ENCODE data around the gene MYOZ1. TPM values are rescaled to one million over a fixed set of nuclear protein-coding genes. Genes with fewer than 3 reads are reported as not detected.

The MYOZ1 gene
- total and polyA plus RNA-seq, 2 of the 8 experiments (the other 6 are each of a cell fraction or from before 2014, with no cell fraction given), result 2.6 to 3.3 TPM

- Histone ChIP-seq H3K56ac (replicated peaks; ENCODE audit: insufficient read length, low read depth, low read length) (no peak overlapping the region), H2BK5ac (ENCODE audit: low read depth, low read length) (no peak overlapping the region), H2BK12ac (ENCODE audit: low read depth, low read length) (no peak overlapping the region), H2BK15ac (ENCODE audit: low read length) (no peak overlapping the region), H3K4ac (replicated peaks; ENCODE audit: insufficient read length, low read depth, low read length) (no peak overlapping the region), H3K79me2 (ENCODE audit: control insufficient read depth in 1 of 2, insufficient read depth in 2 of 2, low read length in 2 of 2) (no peaks in the 10 kb centered on the region), H3K23ac (ENCODE audit: insufficient read length) (no peak overlapping the region), H2BK20ac (ENCODE audit: low read length) (no peak overlapping the region), H2AK5ac (ENCODE audit: low read depth, low read length) (no peak overlapping the region), H3K9ac (replicated peaks in 1 of 4; ENCODE audit: extremely low read depth in 1 of 4, low read depth in 3 of 4, low read length in 3 of 4) (no peak overlapping the region), H3K27ac (ENCODE audit: low read depth, low read length) (no peak overlapping the region), H3K18ac (ENCODE audit: extremely low read depth, low read length) (no peak overlapping the region), H4K8ac (ENCODE audit: extremely low read depth, insufficient read depth, low read length) (no peak overlapping the region), H3K79me1 (ENCODE audit: low read depth, low read length) (no peaks in the 10 kb centered on the region), H2BK120ac (replicated peaks; ENCODE audit: low read depth, low read length) (no peak overlapping the region), H4K91ac (replicated peaks; ENCODE audit: insufficient read length, low read length) (no peak overlapping the region), H3K4me1 (replicated peaks in 1 of 4; ENCODE audit: control insufficient read depth in 3 of 4, insufficient read depth in 4 of 4, low read length in 3 of 4) (peaks cover 0 to 15% (median 9%) of the 10 kb centered on the region in 4 experiments; a peak in 6 of 7 replicates), H3K23me2 (ENCODE audit: low read depth, low read length) (peaks cover 9% of the 10 kb centered on the region; the same call in 1 of the 2 replicates), H2AFZ (ENCODE audit: low read length) (no peak overlapping the region), H4K20me1 (replicated peaks in 1 of 2; ENCODE audit: control insufficient read depth in 1 of 2, insufficient read depth in 2 of 2, low read length in 2 of 2) (no peaks in the 10 kb centered on the region), H3K27me3 (replicated peaks in 1 of 4; ENCODE audit: control insufficient read depth in 3 of 4, extremely low read depth in 1 of 4, insufficient read depth in 3 of 4, low read length in 3 of 4) (no peaks in the 10 kb centered on the region), H3K36me3 (ENCODE audit: control insufficient read depth in 2 of 4, insufficient read depth in 4 of 4, low read length in 3 of 4) (no peaks in the 10 kb centered on the region), H3K4me2 (ENCODE audit: insufficient read depth in 1 of 2, low read depth in 2 of 2, low read length in 2 of 2) (no peak overlapping the region), H3K14ac (ENCODE audit: insufficient read length) (no peak overlapping the region), H4K5ac (ENCODE audit: insufficient read length, low read depth, low read length) (no peak overlapping the region), H3K4me3 (ENCODE audit: extremely low read depth in 1 of 4, insufficient read depth in 2 of 4, low read depth in 3 of 4, low read length in 4 of 4) (no peak overlapping the region), H3K9me3 (ENCODE audit: insufficient read depth in 2 of 2, low read depth in 1 of 2, low read length in 1 of 2) (no peaks in the 10 kb centered on the region)
- POLR2A ChIA-PET (ENCODE audit: partially characterized antibody), result interaction anchor here (0.8 to 1.5 kb wide), 2 partner anchors 20 to 21 kb away, joined by 4 to 9 read pairs; no protein-coding TSS in a partner anchor
- CTCF ChIA-PET (ENCODE audit: partially characterized antibody), result interaction anchor here (0.9 to 14.5 kb wide), 15 partner anchors 14 to 287 kb away, joined by 3 to 271 read pairs (median 5); no protein-coding TSS in a partner anchor
- DNase-seq (ENCODE audit: low read depth in 1 of 2, low spot score in 2 of 2), result no peak
- WGBS, 2 experiments (ENCODE audit: extremely low coverage in 1 of 2, insufficient coverage in 1 of 2, insufficient read length in 1 of 2, insufficient replicate concordance in 2 of 2, low coverage in 1 of 2, low lambda C conversion rate in 2 of 2, missing lambda C conversion rate in 1 of 2), result 77 to 93% methylated on average over 1 to 3 of the region's 3 CpGs
- no peak for FAIRE-seq
- no peak for TF ChIP-seq TCF12 (IDR thresholded peaks at IDR 0.05; ENCODE audit: low read depth, low read length)
- TF ChIP-seq SP1 (IDR thresholded peaks at IDR 0.05; ENCODE audit: low read depth, low read length), result no peak
- TF ChIP-seq RFX5 (IDR thresholded peaks at IDR 0.05; ENCODE audit: borderline replicate concordance, low read depth, low read length), result no peak
- no peak for TF ChIP-seq CTCF (IDR thresholded peaks at IDR 0.05; ENCODE audit: control extremely low read depth in 1 of 3, insufficient read depth in 1 of 3, low read depth in 1 of 3, low read length in 3 of 3)
- no peak for TF ChIP-seq KDM4A (IDR thresholded peaks at IDR 0.05; ENCODE audit: low read depth, low read length, severe bottlenecking)
- TF ChIP-seq FOSL1 (IDR thresholded peaks at IDR 0.05; ENCODE audit: insufficient read depth, low read depth, low read length), result no peak
- no peak for TF ChIP-seq CEBPB (IDR thresholded peaks at IDR 0.05; ENCODE audit: low read depth, low read length)
- TF ChIP-seq CHD1 (IDR thresholded peaks at IDR 0.05; ENCODE audit: low read depth, low read length), result no peak
- no peak for TF ChIP-seq TAF1 (IDR thresholded peaks at IDR 0.05; ENCODE audit: low read depth, low read length)
- no peak for TF ChIP-seq CHD2 (IDR thresholded peaks at IDR 0.05; ENCODE audit: low read length)
- TF ChIP-seq NANOG (IDR thresholded peaks at IDR 0.05; ENCODE audit: insufficient read depth, low read depth, low read length, poor library complexity, severe bottlenecking), result no peak
- TF ChIP-seq HDAC6 (IDR thresholded peaks at IDR 0.05; ENCODE audit: low read depth, low read length), result no peak
- TF ChIP-seq ASH2L (IDR thresholded peaks at IDR 0.05; ENCODE audit: low read length), result no peak
These were observed 4.0 kb upstream of the MYOZ1 start for GRCh38 chr10:73645251-73645650.
